TTC549 (cell line): Measurements from ENCODE around the gene POU3F3.
A peak's percentile ranks its signal among the peaks of the same experiment; 100 is the strongest.

ENCODE experiments used
- FAIRE-seq: peaks from 2 replicates; lab custom pipeline; 2012; peaks lifted over from hg19 to GRCh38; lab: Jason Lieb, UNC

The POU3F3 gene

GRCh38 chr2:104847586-104848160 lies 6.2 kb upstream of the POU3F3 start:
- no peak for FAIRE-seq

- FAIRE-seq: no peak
These were observed 5.4 kb upstream of the POU3F3 start for GRCh38 chr2:104848526-104848925.

GRCh38 chr2:104849101-104849500 lies 4.8 kb upstream of the POU3F3 start:
- no peak for FAIRE-seq

GRCh38 chr2:104849618-104850141 lies 4.2 kb upstream of the POU3F3 start:
- FAIRE-seq: peak; percentile 64

- no peak for FAIRE-seq
These were observed 3.3 kb upstream of the POU3F3 start for GRCh38 chr2:104850361-104851290.

- FAIRE-seq: no peak
These were observed 2.4 kb upstream of the POU3F3 start for GRCh38 chr2:104851291-104852089.

- no peak for FAIRE-seq
These were observed 1.7 kb upstream of the POU3F3 start for GRCh38 chr2:104852090-104852666.

GRCh38 chr2:104854498-104855220 lies 744 bp downstream of the POU3F3 start:
- no peak for FAIRE-seq

GRCh38 chr2:104855221-104856085 lies 1.5 kb downstream of the POU3F3 start:
- no peak for FAIRE-seq

- no peak for FAIRE-seq
These were observed 2.4 kb downstream of the POU3F3 start for GRCh38 chr2:104856086-104856972.

- FAIRE-seq: no peak
These were observed 3.0 kb downstream of the POU3F3 start for GRCh38 chr2:104856973-104857261.

- no peak for FAIRE-seq
These were observed 3.5 kb downstream of the POU3F3 start for GRCh38 chr2:104857262-104858005.

- no peak for FAIRE-seq
These were observed 4.4 kb downstream of the POU3F3 start for GRCh38 chr2:104858006-104858978.

GRCh38 chr2:104859291-104859765 lies 5.4 kb downstream of the POU3F3 start:
- FAIRE-seq: no peak

GRCh38 chr2:104859766-104860450 lies 6.0 kb downstream of the POU3F3 start:
- no peak for FAIRE-seq

GRCh38 chr2:104860451-104860790 lies 6.5 kb downstream of the POU3F3 start:
- no peak for FAIRE-seq
